HepG2 (cell line): ENCODE results near the gene PSMB10. TPM values are rescaled to one million over a fixed set of nuclear protein-coding genes. Genes with fewer than 3 reads are reported as not detected.

ENCODE experiments used
- ARID2 ChIP-seq: sonication (generic); formaldehyde crosslinking; IDR thresholded peaks from 2 replicates; pipeline ENCODE4 v1.8.1; 2022; ENCODE audit warnings: mild to moderate bottlenecking, missing genetic modification reagents, borderline replicate concordance
- EEA1 ChIP-seq: sonication (generic); formaldehyde crosslinking; IDR thresholded peaks from 2 replicates; pipeline ENCODE4 v1.5.1; 2020; ENCODE audit warnings: mild to moderate bottlenecking, missing genetic modification reagents, borderline replicate concordance
- JUNB ChIP-seq: sonication (generic); formaldehyde crosslinking; IDR thresholded peaks from 2 replicates; pipeline ENCODE4 v1.8.0; 2022; ENCODE audit warnings: missing genetic modification reagents, mild to moderate bottlenecking, borderline replicate concordance
- REST ChIP-seq, 2 experiments: IDR thresholded peaks; 2 replicates each; pipeline ENCODE4 v1.6.1; 2011 to 2012; ENCODE audit warnings: low read length in 2 of 2, borderline replicate concordance in 1 of 2, low read depth in 1 of 2, mild to moderate bottlenecking in 1 of 2, moderate library complexity in 1 of 2
- SSRP1 ChIP-seq: IDR thresholded peaks from 2 replicates; pipeline ENCODE4 v1.6.1; 2016; ENCODE audit warnings: control low read depth
- TRIM24 ChIP-seq: sonication (generic); formaldehyde crosslinking; IDR thresholded peaks from 2 replicates; pipeline ENCODE4 v1.8.0; 2022; ENCODE audit warnings: mild to moderate bottlenecking, missing genetic modification reagents
- ZBTB39 ChIP-seq: sonication (generic); formaldehyde crosslinking; IDR thresholded peaks from 2 replicates; pipeline ENCODE4 v1.5.0; 2020; ENCODE audit warnings: missing genetic modification reagents
- ZFX ChIP-seq: sonication (generic); formaldehyde crosslinking; IDR thresholded peaks from 2 replicates; pipeline ENCODE4 v1.4.0; 2020; ENCODE audit warnings: mild to moderate bottlenecking, low read depth, missing genetic modification reagents, moderate library complexity
- ZGPAT ChIP-seq: IDR thresholded peaks from 2 replicates; pipeline ENCODE4 v1.6.1; 2016; ENCODE audit warnings: mild to moderate bottlenecking
- ZNF333 ChIP-seq: sonication (generic); formaldehyde crosslinking; IDR thresholded peaks from 2 replicates; pipeline ENCODE4 v1.4.0; 2020; ENCODE audit warnings: mild to moderate bottlenecking, missing genetic modification reagents, borderline replicate concordance
- ZNF660 ChIP-seq: sonication (generic); formaldehyde crosslinking; IDR thresholded peaks from 2 replicates; pipeline ENCODE4 v1.5.1; 2020; ENCODE audit warnings: mild to moderate bottlenecking, low read depth, missing genetic modification reagents, borderline replicate concordance
- ZNF768 ChIP-seq: sonication (generic); formaldehyde crosslinking; IDR thresholded peaks from 2 replicates; pipeline ENCODE4 v1.4.0; 2020; ENCODE audit warnings: missing genetic modification reagents
- ZNF776 ChIP-seq: sonication (generic); formaldehyde crosslinking; IDR thresholded peaks from 2 replicates; pipeline ENCODE4 v1.4.0; 2020; ENCODE audit warnings: mild to moderate bottlenecking, missing genetic modification reagents
- polyA plus RNA-seq, 8 experiments: library from polyadenylated mRNA; depleted of rRNA in 3 of 8; stranded (reverse) in 7 of 8; unstranded in 1 of 8; fragments of >200 nt; fragmentation: Illumina TruSeq in 4 of 8; extraction: Trizol in 4 of 8; gene quantifications; 2 replicates each; pipeline versions ENCODE4 v1.2.1 to v1.2.3, GENCODE V29; 2011 to 2016; ENCODE audit warnings: low read depth in 4 of 8, missing spikeins in 1 of 8, mixed read lengths in 1 of 8; ENCODE audit not compliant: insufficient read depth in 1 of 8
- total RNA-seq, 5 experiments: library from RNA; depleted of rRNA; stranded (reverse); fragments of >200 nt; fragmentation: Illumina TruSeq; extraction: Trizol; gene quantifications; 2 replicates each; pipeline ENCODE4 v1.2.3, GENCODE V29; 2016; ENCODE audit warnings: low read depth in 1 of 5
- TF ChIP-seq, protein P1 (sequence below): sonication (generic); formaldehyde crosslinking; IDR thresholded peaks from 2 replicates; pipeline ENCODE4 v1.4.0; 2020; ENCODE audit warnings: mild to moderate bottlenecking, missing genetic modification reagents
- TF ChIP-seq, protein P2 (sequence below): sonication (generic); formaldehyde crosslinking; IDR thresholded peaks from 2 replicates; pipeline ENCODE4 v1.5.1; 2020; ENCODE audit warnings: mild to moderate bottlenecking, missing genetic modification reagents

PSMB10 gene
- total and polyA plus RNA-seq, 2 of the 13 experiments (the other 11 are each of a cell fraction or from before 2014, with no cell fraction given), result 12.7 to 65.9 TPM

DNA sequence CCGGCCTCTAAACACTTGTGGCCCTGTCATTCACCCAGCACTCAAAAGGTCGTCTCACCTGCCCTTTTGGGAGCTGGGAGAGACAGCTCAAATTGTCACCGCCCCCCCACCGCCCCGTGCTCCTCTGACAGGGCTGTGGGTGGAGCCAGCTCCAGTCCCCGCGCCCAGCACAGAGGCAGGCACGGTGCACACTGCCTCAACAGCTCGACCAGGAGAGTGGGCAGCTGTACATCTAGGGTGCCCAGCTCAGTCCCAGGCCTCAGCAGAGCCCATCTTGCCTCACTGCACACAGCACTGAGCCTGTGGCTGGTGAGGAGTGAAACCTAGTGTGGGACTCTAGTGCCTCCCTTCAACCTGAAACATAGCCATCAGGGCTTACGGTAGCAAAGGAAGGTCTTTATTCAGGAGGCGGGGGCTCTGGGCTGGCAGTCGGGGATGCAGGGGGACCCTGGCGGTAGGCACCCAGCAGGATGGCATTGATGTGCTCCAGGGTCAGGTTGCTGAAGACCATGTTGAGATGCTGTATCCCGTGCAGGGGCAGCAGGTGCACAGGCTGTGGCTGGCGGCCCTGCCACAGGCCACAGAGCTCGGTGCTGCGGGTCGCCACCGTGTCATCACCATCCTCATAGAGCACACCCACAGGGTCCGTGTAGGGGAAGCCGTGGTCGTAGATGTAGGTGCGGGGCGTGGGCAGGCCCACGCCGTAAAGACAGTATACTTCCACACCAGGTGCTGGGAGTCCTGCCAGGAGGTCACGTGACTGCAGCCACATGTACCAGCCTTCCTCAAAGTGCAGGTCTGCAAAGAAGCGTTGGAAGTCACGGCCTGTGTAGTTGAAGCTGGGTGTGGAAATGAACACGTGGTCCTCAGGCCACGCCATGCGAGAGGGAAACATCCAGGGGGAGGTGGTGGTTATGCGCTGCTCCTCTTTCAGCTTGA lies 3.1 kb upstream of the PSMB10 start (continued):
- TF ChIP-seq REST (IDR thresholded peaks at IDR 0.05; ENCODE audit: borderline replicate concordance in 1 of 2, low read depth in 1 of 2, low read length in 2 of 2) (no peak), ARID2 (0 out of 2 replicates have a peak, but pooled peaks have one; percentile 13), EEA1 (CRISPR knock-in tag) (peak; percentile 64; the same call in 1 of the 2 replicates), JUNB (CRISPR knock-in tag) (0 out of 2 replicates have a peak, but pooled peaks have one; percentile 14), ZNF768 (peak; percentile 56), SSRP1 (CRISPR knock-in tag) (peak; percentile 51; the same call in 1 of the 2 replicates), ZGPAT (CRISPR knock-in tag) (0 out of 2 replicates have a peak, but pooled peaks have one; percentile 7), ZFX (CRISPR knock-in tag) (peak; percentile 35; the same call in 1 of the 2 replicates), TRIM24 (no peak), ZNF660 (no peak), ZNF776 (CRISPR knock-in tag) (0 out of 2 replicates have a peak, but pooled peaks have one; percentile 62), ZBTB39 (CRISPR knock-in tag) (0 out of 2 replicates have a peak, but pooled peaks have one; percentile 43), ZNF333 (CRISPR knock-in tag) (peak; percentile 57; the same call in 1 of the 2 replicates)
- TF ChIP-seq, protein P1, sequence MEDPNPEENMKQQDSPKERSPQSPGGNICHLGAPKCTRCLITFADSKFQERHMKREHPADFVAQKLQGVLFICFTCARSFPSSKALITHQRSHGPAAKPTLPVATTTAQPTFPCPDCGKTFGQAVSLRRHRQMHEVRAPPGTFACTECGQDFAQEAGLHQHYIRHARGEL, result 0 out of 2 replicates have a peak, but pooled peaks have one; percentile 41
- TF ChIP-seq, protein P2, sequence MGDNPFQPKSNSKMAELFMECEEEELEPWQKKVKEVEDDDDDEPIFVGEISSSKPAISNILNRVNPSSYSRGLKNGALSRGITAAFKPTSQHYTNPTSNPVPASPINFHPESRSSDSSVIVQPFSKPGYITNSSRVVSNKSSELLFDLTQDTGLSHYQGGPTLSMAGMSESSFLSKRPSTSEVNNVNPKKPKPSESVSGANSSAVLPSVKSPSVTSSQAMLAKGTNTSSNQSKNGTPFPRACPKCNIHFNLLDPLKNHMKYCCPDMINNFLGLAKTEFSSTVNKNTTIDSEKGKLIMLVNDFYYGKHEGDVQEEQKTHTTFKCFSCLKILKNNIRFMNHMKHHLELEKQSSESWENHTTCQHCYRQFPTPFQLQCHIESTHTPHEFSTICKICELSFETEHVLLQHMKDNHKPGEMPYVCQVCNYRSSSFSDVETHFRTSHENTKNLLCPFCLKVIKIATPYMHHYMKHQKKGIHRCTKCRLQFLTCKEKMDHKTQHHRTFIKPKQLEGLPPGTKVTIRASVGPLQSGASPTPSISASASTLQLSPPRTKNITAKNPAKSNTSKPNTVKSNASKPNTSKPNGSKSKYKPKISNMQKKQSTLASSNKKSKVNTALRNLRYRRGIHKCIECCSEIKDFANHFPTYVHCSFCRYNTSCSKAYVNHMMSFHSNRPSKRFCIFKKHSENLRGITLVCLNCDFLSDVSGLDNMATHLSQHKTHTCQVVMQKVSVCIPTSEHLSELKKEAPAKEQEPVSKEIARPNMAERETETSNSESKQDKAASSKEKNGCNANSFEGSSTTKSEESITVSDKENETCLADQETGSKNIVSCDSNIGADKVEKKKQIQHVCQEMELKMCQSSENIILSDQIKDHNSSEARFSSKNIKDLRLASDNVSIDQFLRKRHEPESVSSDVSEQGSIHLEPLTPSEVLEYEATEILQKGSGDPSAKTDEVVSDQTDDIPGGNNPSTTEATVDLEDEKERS, result no peak
